Activated T-helper 1 cell treated with Interleukin-2 at 50 U/mL for 16 hours (primary cell): ENCODE results near the gene YBX2.
A peak's percentile ranks its signal among the peaks of the same experiment; 100 is the strongest.
"Not testable (repeated sequence)": the region's sequence is repeated elsewhere in the genome, so short reads cannot be mapped to it uniquely, and the experiment has no call there.

ENCODE experiments used
- DNase-seq: peaks from one replicate; pipeline ENCODE4 v3.0.0-alpha.2; 2020; ENCODE audit warnings: low read depth

The YBX2 gene

GRCh38 chr17:7262935-7263800 is 31.3 kb downstream of the YBX2 start:
- no peak for DNase-seq

GRCh38 chr17:7262192-7262934 is 32.1 kb downstream of the YBX2 start, which contains the start of gene CLDN7:
Gene CLDN7 (minus strand): TSS chr17:7262478. CDS start chr17:7262043, 435 bp downstream.
- DNase-seq = no peak

- DNase-seq = no peak
Observed at GRCh38 chr17:7261379-7262191, 32.9 kb downstream of the YBX2 start.

- no peak for DNase-seq
Observed at GRCh38 chr17:7260651-7261378, 33.6 kb downstream of the YBX2 start.

GRCh38 chr17:7260151-7260550 is 34.3 kb downstream of the YBX2 start:
- DNase-seq = no peak

GRCh38 chr17:7259555-7259889 is 34.9 kb downstream of the YBX2 start:
- DNase-seq = no peak

- no peak for DNase-seq
Observed at GRCh38 chr17:7258731-7259554, 35.5 kb downstream of the YBX2 start.

- no peak for DNase-seq
Observed at GRCh38 chr17:7256766-7257456, 37.5 kb downstream of the YBX2 start.

- DNase-seq = no peak
Observed at GRCh38 chr17:7254511-7254910, 39.9 kb downstream of the YBX2 start.

GRCh38 chr17:7253082-7253481 is 41.4 kb downstream of the YBX2 start:
- no peak for DNase-seq

- DNase-seq = peak; percentile 73
Observed at GRCh38 chr17:7252176-7253043, 42.0 kb downstream of the YBX2 start, which contains the start of gene ELP5. Gene ELP5 (plus strand): TSS chr17:7252215. CDS start chr17:7252551, 336 bp downstream.

GRCh38 chr17:7251661-7252175 is 42.7 kb downstream of the YBX2 start, which contains the start of gene CTDNEP1:
Gene CTDNEP1 (minus strand): TSS chr17:7251734. CDS start chr17:7251296, 438 bp downstream.
- peak; percentile 98 for DNase-seq

- no peak for DNase-seq
Observed at GRCh38 chr17:7250695-7251627, 43.5 kb downstream of the YBX2 start.

GRCh38 chr17:7249830-7250229 is 44.6 kb downstream of the YBX2 start:
- no peak for DNase-seq

- DNase-seq = no peak
Observed at GRCh38 chr17:7249214-7249613, 45.2 kb downstream of the YBX2 start.

GRCh38 chr17:7248796-7249195 is 45.6 kb downstream of the YBX2 start:
- no peak for DNase-seq

- no peak for DNase-seq
Observed at GRCh38 chr17:7246779-7247178, 47.7 kb downstream of the YBX2 start.

GRCh38 chr17:7243838-7244237 is 50.6 kb downstream of the YBX2 start:
- DNase-seq = not testable (repeated sequence)
